Smooth muscle cell (in vitro differentiated cells): ENCODE results near the gene ADPRS. TPM values are rescaled to one million over a fixed set of nuclear protein-coding genes. Genes with fewer than 3 reads are reported as not detected.

Experiments
- DNase-seq: peaks from one replicate; lab custom pipeline; 2025; ENCODE audit not compliant: unreplicated experiment; lab: John Stamatoyannopoulos, UW
- H2AFZ ChIP-seq: fragments of 200-600 bp; sonication (generic); 2 replicates; pipeline ENCODE4 v1.6.0; 2016; ENCODE audit warnings: antibody characterized with exemption, low read depth, mild to moderate bottlenecking
- H3F3A ChIP-seq: fragments of 200-600 bp; sonication (generic); 2 replicates; pipeline ENCODE4 v1.6.0; 2017; ENCODE audit warnings: antibody characterized with exemption, low read depth
- H3K27ac ChIP-seq: fragments of 200-600 bp; sonication (generic); 2 replicates; pipeline ENCODE4 v1.5.1; 2016; ENCODE audit warnings: low read depth, mild to moderate bottlenecking
- H3K27me3 ChIP-seq: fragments of 200-600 bp; sonication (generic); 2 replicates; pipeline ENCODE4 v1.6.1; 2016; ENCODE audit warnings: low read depth, mild to moderate bottlenecking
- H3K36me3 ChIP-seq: fragments of 200-600 bp; sonication (generic); 2 replicates; pipeline ENCODE4 v1.5.1; 2016; ENCODE audit warnings: low read depth
- H3K4me1 ChIP-seq: fragments of 200-600 bp; sonication (generic); 2 replicates; pipeline ENCODE4 v1.5.1; 2016; ENCODE audit warnings: low read depth
- H3K4me2 ChIP-seq: fragments of 200-600 bp; sonication (generic); 2 replicates; pipeline ENCODE4 v1.6.0; 2016; ENCODE audit warnings: mild to moderate bottlenecking
- H3K4me3 ChIP-seq: fragments of 200-600 bp; sonication (generic); 2 replicates; pipeline ENCODE4 v1.5.1; 2016; ENCODE audit warnings: mild to moderate bottlenecking
- H3K79me2 ChIP-seq: fragments of 200-600 bp; sonication (generic); 2 replicates; pipeline ENCODE4 v1.6.0; 2016; ENCODE audit warnings: low read depth, mild to moderate bottlenecking
- H3K9ac ChIP-seq: fragments of 200-600 bp; sonication (generic); 2 replicates; pipeline ENCODE4 v1.6.0; 2016; ENCODE audit warnings: low read depth
- H3K9me3 ChIP-seq: fragments of 200-600 bp; sonication (generic); replicated peaks from 2 replicates; pipeline ENCODE4 v1.5.1; 2016; ENCODE audit warnings: low read depth
- H4K20me1 ChIP-seq: fragments of 200-600 bp; sonication (generic); 2 replicates; pipeline ENCODE4 v1.6.0; 2016; ENCODE audit warnings: low read depth
- WGBS: methylation state at CpG from one replicate; pipeline ENCODE4 v1.1.7; 2016; ENCODE audit warnings: low lambda C conversion rate; 5-methylcytosine and 5-hydroxymethylcytosine counted together
- polyA plus RNA-seq: library from polyadenylated mRNA; unstranded; fragments of >200 nt; fragmentation: Nextera tagmentation; extraction: Ambion mirVana; gene quantifications from 2 replicates; pipeline ENCODE4 v1.2.1, GENCODE V29; 2016
- total RNA-seq: library from RNA; depleted of rRNA; stranded (reverse); fragments of >200 nt; gene quantifications from 2 replicates; pipeline ENCODE4 v1.2.3, GENCODE V29; 2014
- TF ChIP-seq, protein P1 (sequence below): fragments of 200-600 bp; sonication (generic); IDR thresholded peaks from 2 replicates; pipeline ENCODE4 v1.5.1; 2017; ENCODE audit warnings: borderline replicate concordance, mild to moderate bottlenecking, antibody characterized with exemption; ENCODE audit not compliant: insufficient read depth, poor library complexity, severe bottlenecking

Gene ADPRS
- total and polyA plus RNA-seq, 2 experiments from 2014 or later = 31.0 to 38.8 TPM

DNA sequence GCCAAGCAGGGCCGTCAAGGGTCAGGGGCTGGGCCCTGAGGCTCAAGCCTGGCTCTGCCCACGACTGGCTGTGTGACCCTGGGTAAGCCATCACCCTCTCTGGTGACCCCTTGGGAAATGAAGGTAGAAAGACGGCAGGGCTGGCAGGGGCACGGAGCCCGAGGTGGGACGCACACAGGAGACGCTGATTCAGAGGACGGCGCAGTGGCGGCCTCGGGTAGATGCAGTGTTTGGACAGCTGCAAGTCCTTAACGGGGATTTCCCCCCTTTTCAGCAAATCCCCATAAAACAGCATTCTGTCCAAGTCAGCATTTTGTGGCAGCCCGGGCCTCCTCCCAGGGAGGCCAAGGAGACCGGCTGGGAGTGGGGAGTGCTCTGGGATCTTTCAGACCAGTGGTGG lies 19.6 kb downstream of the ADPRS start:
- 26% methylated on average over 14 of the region's 14 CpGs for WGBS
- Histone ChIP-seq H3F3A (peaks cover 2% of the 10 kb centered on the region), H3K79me2 (no peaks in the 10 kb centered on the region), H3K4me2 (peak overlapping the region; percentile 80), H3K27me3 (no peaks in the 10 kb centered on the region), H3K36me3 (no peaks in the 10 kb centered on the region), H3K9ac (peak overlapping the region; percentile 73), H3K4me3 (no peak overlapping the region), H3K4me1 (peaks cover 6% of the 10 kb centered on the region), H2AFZ (no peak overlapping the region), H3K27ac (peak overlapping the region; percentile 94), H3K9me3 (no peaks in the 10 kb centered on the region), H4K20me1 (no peaks in the 10 kb centered on the region)
- TF ChIP-seq, protein P1, sequence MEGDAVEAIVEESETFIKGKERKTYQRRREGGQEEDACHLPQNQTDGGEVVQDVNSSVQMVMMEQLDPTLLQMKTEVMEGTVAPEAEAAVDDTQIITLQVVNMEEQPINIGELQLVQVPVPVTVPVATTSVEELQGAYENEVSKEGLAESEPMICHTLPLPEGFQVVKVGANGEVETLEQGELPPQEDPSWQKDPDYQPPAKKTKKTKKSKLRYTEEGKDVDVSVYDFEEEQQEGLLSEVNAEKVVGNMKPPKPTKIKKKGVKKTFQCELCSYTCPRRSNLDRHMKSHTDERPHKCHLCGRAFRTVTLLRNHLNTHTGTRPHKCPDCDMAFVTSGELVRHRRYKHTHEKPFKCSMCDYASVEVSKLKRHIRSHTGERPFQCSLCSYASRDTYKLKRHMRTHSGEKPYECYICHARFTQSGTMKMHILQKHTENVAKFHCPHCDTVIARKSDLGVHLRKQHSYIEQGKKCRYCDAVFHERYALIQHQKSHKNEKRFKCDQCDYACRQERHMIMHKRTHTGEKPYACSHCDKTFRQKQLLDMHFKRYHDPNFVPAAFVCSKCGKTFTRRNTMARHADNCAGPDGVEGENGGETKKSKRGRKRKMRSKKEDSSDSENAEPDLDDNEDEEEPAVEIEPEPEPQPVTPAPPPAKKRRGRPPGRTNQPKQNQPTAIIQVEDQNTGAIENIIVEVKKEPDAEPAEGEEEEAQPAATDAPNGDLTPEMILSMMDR = no peak
- peak; percentile 35 for DNase-seq

DNA sequence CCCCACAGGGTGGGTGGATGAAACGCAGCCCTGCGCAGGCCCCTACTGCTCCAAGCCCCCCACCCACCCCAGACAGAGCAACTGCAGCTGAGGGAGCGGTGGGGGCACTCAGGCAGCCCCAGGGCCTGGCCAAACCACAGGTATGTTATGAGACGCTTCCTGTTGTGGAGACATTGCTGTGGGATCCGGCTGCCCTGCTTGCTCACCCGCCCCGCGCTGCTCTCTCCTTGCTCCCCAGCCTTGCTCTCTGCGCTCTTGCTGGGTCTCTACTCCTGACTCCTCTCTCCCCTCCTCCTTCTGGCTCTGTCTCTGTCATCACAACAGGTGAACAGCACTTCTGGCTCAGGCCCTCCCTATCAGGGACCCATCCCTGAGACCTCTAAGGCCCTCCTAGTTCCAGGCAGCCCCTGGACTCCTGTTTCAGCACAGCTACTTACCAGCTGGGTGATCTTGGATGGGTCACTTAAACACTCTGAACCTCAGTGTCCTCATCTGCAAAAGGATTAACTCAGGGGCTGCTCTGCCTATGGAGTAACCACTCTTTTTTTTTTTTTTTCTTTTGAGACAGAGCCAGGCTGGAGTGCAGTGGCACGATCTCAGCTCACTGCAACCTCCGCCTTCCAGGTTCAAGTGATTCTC lies 20.5 kb downstream of the ADPRS start:
- WGBS = 33% methylated on average over 10 of the region's 11 CpGs
- DNase-seq = peak; percentile 33
- TF ChIP-seq, protein P1 = no peak
- H4K20me1 ChIP-seq = no peaks in the 10 kb centered on the region
- H3K27ac ChIP-seq = peak overlapping the region; percentile 94
- H3K4me3 ChIP-seq = no peak overlapping the region
- peaks cover 2% of the 10 kb centered on the region for H3F3A ChIP-seq
- H2AFZ ChIP-seq = no peak overlapping the region
- H3K27me3 ChIP-seq = no peaks in the 10 kb centered on the region
- no peaks in the 10 kb centered on the region for H3K79me2 ChIP-seq
- peaks cover 6% of the 10 kb centered on the region for H3K4me1 ChIP-seq
- H3K36me3 ChIP-seq = no peaks in the 10 kb centered on the region
- H3K9ac ChIP-seq = peak overlapping the region; percentile 73
- no peaks in the 10 kb centered on the region for H3K9me3 ChIP-seq
- peak overlapping the region; percentile 80 for H3K4me2 ChIP-seq

DNA sequence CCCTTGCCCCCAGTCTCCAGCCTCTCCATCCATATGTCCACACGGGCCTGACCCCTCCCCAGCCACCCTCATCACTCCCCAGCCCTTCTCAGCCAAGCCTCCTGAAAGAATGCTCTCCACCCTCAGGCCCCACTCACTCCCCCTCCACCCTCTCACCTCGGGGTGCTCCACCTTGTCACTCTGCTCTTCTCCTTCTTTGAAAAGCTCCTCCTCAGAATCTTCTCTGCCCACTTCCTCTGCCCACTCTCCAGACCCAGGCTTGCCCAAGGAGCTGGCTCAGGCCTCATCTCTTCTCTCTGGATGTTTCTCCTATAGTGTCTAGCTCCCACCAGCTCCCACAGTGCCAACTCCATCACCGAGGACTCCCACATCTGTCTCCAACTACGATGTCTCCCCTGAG lies 22.5 kb downstream of the ADPRS start:
- Histone ChIP-seq H3K9ac (no peak overlapping the region), H3K79me2 (no peaks in the 10 kb centered on the region), H3K9me3 (no peaks in the 10 kb centered on the region), H3F3A (peaks cover 6% of the 10 kb centered on the region), H3K27me3 (no peaks in the 10 kb centered on the region), H3K36me3 (no peaks in the 10 kb centered on the region), H2AFZ (no peak overlapping the region), H3K4me1 (peaks cover 16% of the 10 kb centered on the region), H3K27ac (no peak overlapping the region), H4K20me1 (no peaks in the 10 kb centered on the region), H3K4me3 (no peak overlapping the region), H3K4me2 (no peak overlapping the region)
- TF ChIP-seq, protein P1 = no peak
- DNase-seq = no peak
- 82% methylated on average over 4 of the region's 4 CpGs for WGBS

DNA sequence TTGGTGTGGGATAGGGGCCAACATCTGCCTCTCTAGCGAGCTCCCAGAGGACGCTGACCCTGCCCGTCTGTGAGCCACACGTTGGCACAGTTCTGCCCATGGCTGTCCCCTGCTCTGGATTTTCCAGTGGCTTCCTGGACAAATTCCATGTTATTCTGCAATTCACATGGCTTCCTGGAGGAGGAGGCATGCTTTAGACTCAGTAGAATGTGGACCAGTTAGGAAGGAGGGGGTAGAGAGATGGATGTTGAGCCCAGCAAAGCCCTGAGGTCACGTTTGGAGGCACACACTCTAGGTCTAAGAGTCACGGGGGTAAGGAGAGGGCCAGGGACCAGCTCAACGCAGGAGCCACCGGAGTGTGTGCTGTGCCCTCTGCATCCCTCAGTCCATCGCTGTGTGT lies 24.1 kb downstream of the ADPRS start:
- H3K36me3 ChIP-seq = no peaks in the 10 kb centered on the region
- 92% methylated on average over 9 of the region's 9 CpGs for WGBS
- TF ChIP-seq, protein P1 = no peak
- peaks cover 16% of the 10 kb centered on the region for H3K4me1 ChIP-seq
- H3K4me2 ChIP-seq = no peak overlapping the region
- H3K9me3 ChIP-seq = no peaks in the 10 kb centered on the region
- no peaks in the 10 kb centered on the region for H4K20me1 ChIP-seq
- H3K9ac ChIP-seq = no peak overlapping the region
- peaks cover 6% of the 10 kb centered on the region for H3F3A ChIP-seq
- no peaks in the 10 kb centered on the region for H3K79me2 ChIP-seq
- DNase-seq = no peak
- H3K4me3 ChIP-seq = no peak overlapping the region
- H3K27ac ChIP-seq = no peak overlapping the region
- no peaks in the 10 kb centered on the region for H3K27me3 ChIP-seq
- H2AFZ ChIP-seq = no peak overlapping the region
